EL (cell line): ENCODE data around the gene ZNF44.

ENCODE experiments used
- DNase-seq: peaks from one replicate; pipeline ENCODE4 v3.0.0-alpha.2; 2016

Gene ZNF44

GRCh38 chr19:12260861-12261260, 33.8 kb downstream of the ZNF44 start:
- no peak for DNase-seq

- no peak for DNase-seq
These were observed 34.4 kb downstream of the ZNF44 start for GRCh38 chr19:12260236-12260635.

GRCh38 chr19:12255372-12255771, 39.3 kb downstream of the ZNF44 start:
- DNase-seq, result no peak

GRCh38 chr19:12247644-12248222, 47.0 kb downstream of the ZNF44 start:
- no peak for DNase-seq

- DNase-seq, result no peak
These were observed 50.3 kb downstream of the ZNF44 start for GRCh38 chr19:12244370-12244769.

GRCh38 chr19:12237143-12237839, 57.4 kb downstream of the ZNF44 start:
- no peak for DNase-seq

- DNase-seq, result no peak
These were observed 61.7 kb downstream of the ZNF44 start for GRCh38 chr19:12232961-12233360.

GRCh38 chr19:12230751-12231733, 63.6 kb downstream of the ZNF44 start:
- no peak for DNase-seq

- DNase-seq, result no peak
These were observed 64.7 kb downstream of the ZNF44 start for GRCh38 chr19:12229990-12230389.

- peak; percentile 6 for DNase-seq
These were observed 70.0 kb downstream of the ZNF44 start for GRCh38 chr19:12224676-12225075.

- no peak for DNase-seq
These were observed 71.6 kb downstream of the ZNF44 start for GRCh38 chr19:12222980-12223630.
